ENCODE results near the gene ZNF618. TPM values are rescaled to one million over a fixed set of nuclear protein-coding genes. Genes with fewer than 3 reads are reported as not detected.

The ZNF618 gene
- total RNA-seq, 1 experiment from 2014 or later = 7.1 TPM

DNA sequence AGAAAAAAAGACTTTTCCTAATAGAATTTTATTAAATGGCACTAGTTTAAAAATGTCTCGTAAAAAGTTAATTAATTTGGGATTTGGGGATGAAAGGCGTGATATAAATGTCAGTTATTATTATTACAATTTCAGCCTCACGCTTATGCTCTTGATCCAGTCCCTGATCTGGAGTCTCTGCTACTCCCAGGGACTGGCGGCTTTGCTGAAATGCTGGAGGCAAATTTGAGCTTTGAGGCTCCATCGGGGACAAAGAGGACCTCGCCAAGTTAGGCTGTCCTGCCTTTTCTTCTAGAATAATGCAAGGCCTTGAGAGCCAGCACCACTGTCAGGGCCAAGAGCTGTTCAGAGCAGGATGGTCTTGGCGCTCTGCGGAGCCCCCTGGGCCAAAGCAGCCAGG, 69.7 kb downstream of the ZNF618 start:
- in situ Hi-C loops (cut with HindIII; ENCODE audit: low pct_unique_long_range_greater_than_20kb, low sequenced_read_pairs) = no loop called here
- no peak for DNase-seq (ENCODE audit: low read depth)

GRCh38 chr9:113946496-113947115, 70.5 kb downstream of the ZNF618 start:
- no peak for DNase-seq (ENCODE audit: low read depth)
- in situ Hi-C loops (cut with HindIII; ENCODE audit: low pct_unique_long_range_greater_than_20kb, low sequenced_read_pairs) = no loop called here

DNA sequence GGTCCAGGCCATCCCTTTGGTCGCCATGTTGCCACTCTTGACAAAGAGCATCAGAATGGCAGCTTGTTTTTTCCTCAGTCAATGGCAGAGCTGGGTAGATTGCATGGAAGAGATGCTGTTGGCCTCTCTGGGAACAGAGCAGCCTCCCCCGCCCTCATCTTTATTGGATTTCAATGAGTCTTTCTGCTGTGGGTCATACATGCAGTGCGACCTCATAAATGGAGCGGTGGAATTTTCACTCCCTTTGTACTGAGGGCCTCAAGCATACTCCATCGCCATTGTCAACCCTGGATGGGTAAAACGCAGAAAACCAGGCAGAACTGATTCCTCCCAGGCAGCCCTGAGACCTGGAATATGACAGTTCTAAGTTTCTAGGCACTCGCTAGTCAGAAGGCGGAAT, 71.8 kb downstream of the ZNF618 start:
- in situ Hi-C loops (cut with HindIII; ENCODE audit: low pct_unique_long_range_greater_than_20kb, low sequenced_read_pairs) = no loop called here
- DNase-seq (ENCODE audit: low read depth) = no peak

DNA sequence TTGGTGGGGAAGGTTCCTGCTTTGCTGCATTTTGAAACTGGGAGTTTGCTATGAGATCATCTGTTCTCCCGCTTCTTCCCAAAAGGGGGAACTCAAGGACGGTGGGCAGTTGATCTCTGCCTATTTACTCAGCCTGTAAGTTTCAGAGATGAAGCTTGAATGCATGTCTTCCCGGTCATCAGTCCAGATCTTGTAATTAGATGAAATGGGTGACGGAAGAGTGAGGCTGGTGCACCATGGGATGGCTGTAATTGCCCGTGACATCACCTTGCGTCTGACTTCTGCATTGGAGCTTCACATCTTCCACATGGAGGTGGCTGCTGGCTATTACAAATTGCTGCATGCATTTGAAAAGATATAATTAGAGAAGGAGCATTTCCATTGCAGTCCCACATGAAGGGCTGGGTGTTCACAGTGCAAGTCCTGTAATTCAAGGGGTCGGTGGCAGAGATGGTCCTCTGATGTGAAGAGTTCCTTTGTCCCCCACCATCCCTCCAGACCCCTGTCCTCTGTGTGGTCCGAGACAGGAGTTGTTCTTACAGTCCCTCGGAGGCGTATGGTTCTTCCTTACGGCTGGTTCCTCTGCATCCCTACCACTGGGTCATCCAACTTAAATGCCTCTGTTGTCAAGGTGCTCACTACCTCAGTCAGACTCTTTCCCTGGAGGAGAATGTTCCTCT, 72.9 kb downstream of the ZNF618 start:
- in situ Hi-C loops (cut with HindIII; ENCODE audit: low pct_unique_long_range_greater_than_20kb, low sequenced_read_pairs) = no loop called here

GRCh38 chr9:113949571-113950078, 73.5 kb downstream of the ZNF618 start:
- in situ Hi-C loops (cut with HindIII; ENCODE audit: low pct_unique_long_range_greater_than_20kb, low sequenced_read_pairs) = no loop called here
- DNase-seq (ENCODE audit: low read depth) = no peak

More for the DNA sequence above, 72.9 kb downstream of the ZNF618 start:
- no peak for DNase-seq (ENCODE audit: low read depth)

- in situ Hi-C loops (cut with HindIII; ENCODE audit: low pct_unique_long_range_greater_than_20kb, low sequenced_read_pairs) = no loop called here
- no peak for DNase-seq (ENCODE audit: low read depth)
These were observed 74.3 kb downstream of the ZNF618 start for GRCh38 chr9:113950195-113951031.

GRCh38 chr9:113951032-113951372, 74.9 kb downstream of the ZNF618 start:
- DNase-seq (ENCODE audit: low read depth) = no peak
- in situ Hi-C loops (cut with HindIII; ENCODE audit: low pct_unique_long_range_greater_than_20kb, low sequenced_read_pairs) = no loop called here

DNA sequence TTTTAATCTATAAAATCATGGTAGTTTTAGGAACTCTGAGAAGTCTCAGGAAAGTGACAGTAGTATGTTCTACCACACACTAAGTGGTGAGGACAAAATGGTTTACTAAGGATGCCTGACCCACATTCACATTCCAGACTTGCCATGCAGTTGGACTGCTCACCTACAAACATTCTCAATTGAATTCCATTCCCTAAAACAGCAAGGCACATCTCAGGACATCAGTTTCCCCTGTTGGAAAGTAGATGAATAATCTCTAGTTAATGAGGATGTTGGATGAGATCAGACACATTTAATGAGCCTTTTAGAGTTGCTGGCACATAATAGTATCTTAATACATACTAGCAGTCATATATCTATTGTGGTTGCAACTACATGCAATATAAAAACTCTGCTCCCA, 76.6 kb downstream of the ZNF618 start:
- in situ Hi-C loops (cut with HindIII; ENCODE audit: low pct_unique_long_range_greater_than_20kb, low sequenced_read_pairs) = no loop called here
- DNase-seq (ENCODE audit: low read depth) = no peak

- no peak for DNase-seq (ENCODE audit: low read depth)
These were observed 77.4 kb downstream of the ZNF618 start for GRCh38 chr9:113953531-113953930.

GRCh38 chr9:113954591-113954990, 78.5 kb downstream of the ZNF618 start:
- no peak for DNase-seq (ENCODE audit: low read depth)
- in situ Hi-C loops (cut with HindIII; ENCODE audit: low pct_unique_long_range_greater_than_20kb, low sequenced_read_pairs) = no loop called here

More at GRCh38 chr9:113953531-113953930, 77.4 kb downstream of the ZNF618 start:
- in situ Hi-C loops (cut with HindIII; ENCODE audit: low pct_unique_long_range_greater_than_20kb, low sequenced_read_pairs) = no loop called here

- peak; percentile 21 for DNase-seq (ENCODE audit: low read depth)
- in situ Hi-C loops (cut with HindIII; ENCODE audit: low pct_unique_long_range_greater_than_20kb, low sequenced_read_pairs) = no loop called here
These were observed 79.1 kb downstream of the ZNF618 start for GRCh38 chr9:113955076-113955752.

- no peak for DNase-seq (ENCODE audit: low read depth)
- in situ Hi-C loops (cut with HindIII; ENCODE audit: low pct_unique_long_range_greater_than_20kb, low sequenced_read_pairs) = no loop called here
These were observed 80.8 kb downstream of the ZNF618 start for GRCh38 chr9:113956901-113957300.

GRCh38 chr9:113957351-113957750, 81.2 kb downstream of the ZNF618 start:
- in situ Hi-C loops (cut with HindIII; ENCODE audit: low pct_unique_long_range_greater_than_20kb, low sequenced_read_pairs) = no loop called here
- no peak for DNase-seq (ENCODE audit: low read depth)

DNA sequence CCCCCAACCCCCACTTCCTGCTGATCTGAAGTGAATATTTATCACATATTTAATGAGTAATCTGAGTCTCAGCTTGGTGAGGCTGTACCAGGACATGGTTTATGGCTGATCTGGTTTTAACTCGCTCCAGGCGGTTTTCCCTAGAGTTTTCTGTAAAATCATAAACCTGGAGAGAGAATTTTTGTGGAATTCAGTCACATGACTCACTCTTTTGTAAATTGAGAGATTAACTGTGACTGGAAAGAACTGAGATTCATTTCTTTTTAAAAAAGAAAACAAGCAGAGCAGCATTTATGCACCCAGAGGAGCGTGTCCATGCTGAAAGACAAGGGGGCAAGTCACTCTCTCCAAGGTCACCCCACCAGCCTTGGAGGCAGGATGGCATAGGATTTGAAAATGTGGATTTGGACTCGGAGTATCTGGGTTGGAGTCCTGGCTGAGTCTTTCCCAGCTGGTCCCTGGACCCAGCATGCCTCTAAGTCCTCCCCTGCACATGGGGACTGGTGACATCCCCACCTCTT, 81.8 kb downstream of the ZNF618 start:
- in situ Hi-C loops (cut with HindIII; ENCODE audit: low pct_unique_long_range_greater_than_20kb, low sequenced_read_pairs) = no loop called here
- peak; percentile 65 for DNase-seq (ENCODE audit: low read depth)

GRCh38 chr9:113958556-113958955, 82.4 kb downstream of the ZNF618 start:
- in situ Hi-C loops (cut with HindIII; ENCODE audit: low pct_unique_long_range_greater_than_20kb, low sequenced_read_pairs) = no loop called here
- no peak for DNase-seq (ENCODE audit: low read depth)

- DNase-seq (ENCODE audit: low read depth) = no peak
- in situ Hi-C loops (cut with HindIII; ENCODE audit: low pct_unique_long_range_greater_than_20kb, low sequenced_read_pairs) = no loop called here
These were observed 84.7 kb downstream of the ZNF618 start for GRCh38 chr9:113960768-113961167.

DNA sequence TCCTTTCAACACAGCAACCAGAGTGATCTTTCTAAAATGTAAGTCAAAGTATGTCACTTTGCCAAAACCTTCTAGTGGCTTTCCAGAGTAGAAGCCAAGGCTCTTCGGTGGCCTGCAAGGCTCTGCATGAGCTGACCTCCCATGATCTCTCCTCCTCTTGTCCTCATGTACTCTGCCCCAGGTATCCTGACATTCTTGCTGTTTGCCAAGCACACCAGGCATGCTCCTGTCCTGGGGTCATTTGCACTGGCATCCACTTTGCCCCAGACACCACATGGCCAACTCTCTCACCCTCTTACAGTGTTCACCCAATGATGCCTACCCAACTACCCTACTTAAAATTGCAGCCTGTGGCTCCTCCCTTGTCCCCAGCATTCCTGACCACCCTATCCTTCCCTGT, 86.3 kb downstream of the ZNF618 start:
- in situ Hi-C loops (cut with HindIII; ENCODE audit: low pct_unique_long_range_greater_than_20kb, low sequenced_read_pairs) = no loop called here
- no peak for DNase-seq (ENCODE audit: low read depth)

GRCh38 chr9:113963017-113963620, 87.0 kb downstream of the ZNF618 start:
- DNase-seq (ENCODE audit: low read depth) = no peak
- in situ Hi-C loops (cut with HindIII; ENCODE audit: low pct_unique_long_range_greater_than_20kb, low sequenced_read_pairs) = no loop called here

Measured in Caki2 (cell line).